GM19468 (cell line): ENCODE data around the gene PIK3R5.

ENCODE experiments used
- ATAC-seq: cut with Tn5 transposase; IDR thresholded peaks from one replicate; pipeline ENCODE4 v1.9.1; 2021; ENCODE audit warnings: mild to moderate bottlenecking, moderate library complexity, moderate number of reproducible peaks; ENCODE audit not compliant: unreplicated experiment; ENCODE audit errors: extremely low read depth

Gene PIK3R5

DNA sequence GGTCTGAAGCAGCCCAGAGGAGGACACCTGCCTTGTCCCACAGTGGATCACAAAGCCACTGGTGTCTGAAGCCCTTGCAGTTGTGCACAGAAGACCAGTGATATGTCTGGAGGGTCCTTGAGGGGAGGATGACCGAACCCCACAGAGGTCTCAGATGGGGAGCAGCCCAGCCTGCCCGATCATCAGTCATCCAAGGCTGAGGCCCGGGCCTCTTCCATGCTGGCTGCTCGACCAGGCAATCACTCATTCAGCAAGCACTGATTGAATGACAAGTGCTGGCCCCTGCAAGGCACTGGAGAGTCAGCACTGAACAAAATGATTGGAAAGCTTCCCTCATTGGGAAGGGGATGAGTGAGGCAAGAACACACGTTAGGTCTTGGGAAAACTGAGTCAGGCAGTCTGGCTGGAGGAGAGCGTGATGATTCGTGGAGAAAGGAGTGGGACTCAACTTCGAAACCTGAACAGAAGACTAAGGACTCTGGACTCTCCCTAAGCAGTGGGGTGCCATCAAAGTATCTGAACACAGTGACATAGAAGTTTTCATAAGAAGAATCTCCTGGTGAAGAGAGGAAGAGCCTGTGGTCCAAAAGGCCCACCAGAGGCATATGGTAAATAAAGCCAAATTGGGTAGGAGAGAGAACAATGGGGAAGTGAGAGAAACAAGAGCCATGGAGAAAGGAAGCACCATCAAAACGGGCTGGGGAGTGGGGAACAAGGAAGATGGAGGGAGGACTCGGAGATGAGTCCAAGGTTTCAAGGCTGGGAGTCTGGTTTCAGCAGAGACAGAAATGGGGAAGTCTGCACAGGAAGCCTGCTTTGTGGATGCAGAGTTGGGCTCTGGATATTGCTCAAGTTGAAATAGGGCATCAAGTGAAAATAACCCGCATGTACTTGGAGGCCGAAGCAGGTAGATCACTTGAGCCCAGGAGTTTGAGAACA, 10.2 kb downstream of the PIK3R5 start:
- ATAC-seq, result no peak

DNA sequence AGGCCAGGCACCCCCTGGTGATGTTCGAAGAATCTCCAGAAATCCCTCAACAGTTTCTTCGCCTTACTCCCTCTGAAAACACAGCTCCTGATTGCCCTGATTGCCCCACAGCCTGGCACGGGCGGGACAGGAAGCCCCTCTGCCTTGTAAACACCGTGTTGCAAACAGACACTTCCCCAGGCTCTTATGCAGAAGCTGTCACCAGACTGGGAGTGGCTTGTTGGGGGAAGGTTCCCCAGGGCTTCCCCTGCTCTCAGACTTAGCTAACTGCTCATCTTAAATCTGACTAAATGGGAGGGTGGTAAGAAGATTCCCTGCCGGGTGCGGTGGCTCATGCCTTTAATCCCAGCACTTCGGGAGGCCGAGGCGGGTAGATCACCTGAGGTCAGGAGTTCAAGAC, 11.2 kb downstream of the PIK3R5 start:
- ATAC-seq, result peak; percentile 43

DNA sequence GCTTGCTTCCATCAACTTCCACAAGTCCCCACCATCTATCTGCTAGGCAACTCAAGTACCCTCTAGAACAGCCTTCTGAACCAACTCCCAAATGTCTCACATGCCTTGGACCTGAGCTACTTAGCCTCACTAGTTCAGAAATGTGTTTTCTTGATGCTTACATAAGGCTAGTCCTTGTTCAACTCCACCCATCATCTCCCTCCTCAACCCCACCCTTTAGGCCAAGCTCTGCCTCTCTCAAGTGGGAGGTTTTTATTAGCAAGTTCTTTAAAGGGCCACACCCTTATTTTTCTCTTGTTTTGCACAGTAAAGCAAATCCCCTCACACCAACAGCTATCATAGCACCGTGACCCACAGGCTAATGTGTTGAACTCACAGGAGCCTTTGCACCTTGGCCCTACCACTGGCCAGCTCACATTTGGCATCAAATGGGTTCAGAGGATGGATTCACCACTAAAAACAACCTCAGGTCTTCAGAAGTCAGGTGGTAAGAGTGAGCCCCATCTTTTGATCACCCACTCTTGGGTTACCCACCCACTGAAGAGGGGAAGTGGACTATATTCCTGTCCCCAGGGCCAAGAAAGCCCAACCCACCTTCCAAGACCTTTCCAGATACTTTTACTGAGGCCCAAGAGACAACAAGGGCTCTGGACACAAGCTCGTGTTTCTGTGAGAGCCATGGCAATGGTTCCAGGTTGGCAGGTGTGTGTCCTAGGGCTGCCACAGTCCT, 12.2 kb downstream of the PIK3R5 start:
- no peak for ATAC-seq

DNA sequence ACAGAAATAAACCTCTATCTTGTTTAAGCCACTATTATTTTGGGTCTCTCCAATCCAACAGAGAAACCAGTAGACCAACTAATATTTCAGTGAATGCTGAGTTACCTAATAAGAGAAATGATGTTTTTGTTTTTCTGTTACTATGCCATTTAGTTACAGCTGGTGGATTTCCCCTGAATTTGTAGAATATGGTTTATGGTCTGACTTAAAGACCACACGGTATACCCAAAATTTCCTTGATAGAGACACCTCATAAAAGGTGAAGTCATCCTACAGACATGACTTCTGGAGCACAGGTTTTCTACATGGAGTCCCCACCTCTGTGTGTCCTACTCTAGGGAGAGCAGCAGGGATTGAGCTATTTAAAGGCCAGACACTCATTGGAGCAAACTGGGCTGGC, 13.3 kb downstream of the PIK3R5 start:
- no peak for ATAC-seq

DNA sequence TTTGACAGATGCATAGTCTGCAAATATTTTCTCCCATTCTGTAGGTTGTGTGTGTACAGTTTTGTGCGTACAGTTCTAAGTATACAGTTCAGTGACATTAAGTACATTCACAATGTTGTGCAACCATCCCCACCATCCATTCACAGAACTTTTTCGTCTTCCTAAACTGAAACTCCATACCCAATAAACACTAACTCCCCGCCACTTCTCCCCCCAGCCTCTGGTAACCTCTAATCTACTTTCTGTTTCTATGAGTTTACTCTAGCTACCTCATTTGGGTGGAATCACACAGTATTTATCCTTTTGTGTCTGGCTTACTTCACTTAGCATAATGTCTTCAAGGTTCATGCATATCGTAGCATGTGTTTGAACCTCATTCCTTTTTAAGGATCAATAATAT, 14.3 kb downstream of the PIK3R5 start:
- no peak for ATAC-seq

DNA sequence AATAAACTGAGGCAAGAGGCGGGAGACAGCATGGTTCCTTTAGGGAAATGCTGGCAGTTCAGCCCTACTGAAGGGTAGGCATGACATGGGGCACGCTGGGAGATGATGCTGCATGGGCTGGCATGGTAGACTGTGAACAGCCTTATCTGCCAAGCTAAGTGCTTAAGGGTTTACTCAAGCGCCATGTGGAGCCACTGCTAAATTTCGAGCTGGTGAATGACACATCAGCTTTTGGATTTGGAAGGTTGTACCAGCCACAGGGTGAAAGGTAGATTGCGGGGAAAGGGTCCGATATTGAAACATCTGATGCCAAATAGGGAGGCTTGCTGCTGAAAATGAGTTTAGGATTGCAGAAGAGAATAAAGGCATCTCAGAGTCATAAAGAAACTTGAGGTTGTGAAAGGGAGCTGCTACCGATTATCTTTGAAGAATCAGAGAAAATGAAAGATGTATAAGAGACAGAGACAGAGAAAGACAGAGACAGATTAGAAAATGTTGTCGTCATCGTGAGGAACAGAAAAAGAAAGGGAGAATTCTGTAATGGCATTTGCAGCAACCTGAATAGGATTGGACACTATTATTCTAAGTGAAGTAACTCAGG, 16.3 kb downstream of the PIK3R5 start:
- no peak for ATAC-seq

DNA sequence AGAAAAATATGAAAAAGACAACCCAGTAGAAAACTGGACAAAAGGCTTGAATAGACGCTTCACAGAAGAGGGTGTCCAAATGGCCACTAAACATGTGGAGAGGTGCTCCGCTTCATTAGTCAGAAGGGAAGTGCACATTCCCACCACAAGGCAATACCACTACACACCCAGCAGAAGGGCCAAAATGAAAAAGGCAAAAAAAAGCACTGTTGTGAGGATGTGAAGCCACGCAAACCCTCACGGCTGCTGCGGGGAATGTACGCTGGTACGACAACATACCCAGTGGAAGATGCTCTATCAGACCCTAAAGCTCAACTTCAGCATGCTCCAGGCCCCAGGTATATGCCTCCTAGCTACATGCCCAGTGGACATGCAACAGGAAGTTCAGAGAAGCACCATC, 17.0 kb downstream of the PIK3R5 start:
- ATAC-seq, result no peak

DNA sequence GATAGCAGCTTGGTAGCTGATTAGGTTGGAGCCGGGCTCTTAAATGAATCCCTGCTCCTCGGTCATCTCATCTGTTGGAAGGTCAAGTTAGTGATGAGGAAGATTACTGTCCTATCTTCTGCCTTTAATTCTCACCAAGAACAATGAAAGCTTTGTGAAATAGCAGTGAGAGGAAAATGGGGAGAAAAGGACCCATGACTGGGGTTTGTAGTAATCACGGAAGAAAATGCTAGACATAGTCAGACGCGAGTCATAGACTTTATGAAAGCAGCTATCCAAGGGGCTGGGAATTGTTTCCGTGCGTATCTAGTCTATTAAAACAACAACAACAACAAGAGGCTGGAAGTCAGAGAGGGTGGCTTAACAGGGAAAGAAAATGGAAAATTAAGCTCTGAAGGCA, 18.3 kb downstream of the PIK3R5 start:
- no peak for ATAC-seq

DNA sequence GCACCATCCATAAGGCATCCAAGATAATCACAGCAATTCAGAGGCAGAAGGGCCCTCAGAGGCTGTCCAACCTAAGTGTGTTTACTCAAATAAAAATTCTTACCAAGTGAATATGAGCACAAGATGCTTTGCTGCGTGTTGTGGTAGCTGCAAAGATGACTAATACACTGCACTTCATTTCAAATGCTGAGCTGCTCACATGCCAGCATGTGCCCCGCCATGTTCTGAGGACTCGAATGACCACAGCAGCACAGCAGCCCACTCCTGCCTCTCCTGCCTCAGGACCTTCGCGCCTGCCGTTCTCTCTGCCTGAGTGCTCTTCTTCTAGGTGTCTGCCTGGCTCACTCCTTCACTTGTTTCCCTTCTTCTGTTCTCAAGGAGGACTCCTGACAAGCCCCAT, 19.0 kb downstream of the PIK3R5 start:
- ATAC-seq, result no peak

DNA sequence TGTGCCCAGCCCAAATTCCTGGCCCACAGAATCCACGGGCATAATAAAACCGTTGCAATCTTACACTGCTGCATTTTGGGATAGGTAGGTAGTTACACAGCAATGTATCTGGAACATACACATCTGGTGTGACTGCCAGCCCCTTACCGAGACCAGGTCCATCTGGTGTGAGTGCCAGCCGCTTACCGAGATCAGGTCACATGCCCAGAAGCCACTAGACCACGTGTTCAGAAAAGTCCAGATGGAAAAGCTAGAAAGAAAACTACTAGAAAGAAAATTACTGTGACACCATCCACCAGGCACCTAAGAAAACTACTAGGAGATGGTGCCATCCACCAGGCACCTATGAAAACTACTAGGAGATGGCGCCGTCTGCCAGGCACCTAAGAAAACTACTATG, 19.4 kb downstream of the PIK3R5 start:
- ATAC-seq, result no peak

DNA sequence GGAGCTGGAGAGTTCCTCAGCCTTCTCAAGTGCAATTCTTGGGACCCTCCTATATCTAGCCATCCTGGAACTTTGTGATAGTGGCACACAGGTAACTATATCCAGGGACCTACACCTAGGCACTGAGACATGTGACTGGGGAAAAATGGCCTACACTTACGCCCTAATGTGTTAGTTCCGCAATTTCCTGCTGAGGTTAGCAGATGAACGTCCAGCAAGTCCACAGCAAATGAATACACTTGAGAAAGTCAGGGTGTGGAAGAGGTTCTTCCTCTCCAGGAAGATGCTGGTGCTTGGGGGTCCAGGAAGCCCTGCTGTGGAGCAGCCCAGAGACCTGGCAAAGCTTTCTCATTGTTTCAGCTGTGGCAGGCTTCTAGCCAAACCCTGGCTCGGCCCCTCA, 20.8 kb downstream of the PIK3R5 start:
- ATAC-seq, result no peak

DNA sequence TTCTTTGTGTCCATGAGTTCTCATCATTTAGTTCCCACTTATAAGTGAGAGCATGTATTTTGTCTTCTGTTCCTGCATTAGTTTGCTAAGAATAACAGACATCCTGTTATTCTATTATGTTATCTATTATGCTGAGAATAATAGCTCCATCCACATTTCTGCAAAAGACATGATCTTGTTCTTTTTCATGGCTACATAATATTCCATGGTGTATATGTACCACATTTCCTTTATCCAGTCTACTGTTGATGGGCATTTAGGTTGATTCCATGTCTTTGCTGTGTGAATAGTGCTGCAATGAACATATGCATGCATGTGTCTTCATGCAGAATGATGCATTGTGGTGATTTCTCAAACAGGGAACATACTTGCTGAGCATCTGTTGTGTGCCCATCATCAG, 21.4 kb downstream of the PIK3R5 start:
- ATAC-seq, result no peak

DNA sequence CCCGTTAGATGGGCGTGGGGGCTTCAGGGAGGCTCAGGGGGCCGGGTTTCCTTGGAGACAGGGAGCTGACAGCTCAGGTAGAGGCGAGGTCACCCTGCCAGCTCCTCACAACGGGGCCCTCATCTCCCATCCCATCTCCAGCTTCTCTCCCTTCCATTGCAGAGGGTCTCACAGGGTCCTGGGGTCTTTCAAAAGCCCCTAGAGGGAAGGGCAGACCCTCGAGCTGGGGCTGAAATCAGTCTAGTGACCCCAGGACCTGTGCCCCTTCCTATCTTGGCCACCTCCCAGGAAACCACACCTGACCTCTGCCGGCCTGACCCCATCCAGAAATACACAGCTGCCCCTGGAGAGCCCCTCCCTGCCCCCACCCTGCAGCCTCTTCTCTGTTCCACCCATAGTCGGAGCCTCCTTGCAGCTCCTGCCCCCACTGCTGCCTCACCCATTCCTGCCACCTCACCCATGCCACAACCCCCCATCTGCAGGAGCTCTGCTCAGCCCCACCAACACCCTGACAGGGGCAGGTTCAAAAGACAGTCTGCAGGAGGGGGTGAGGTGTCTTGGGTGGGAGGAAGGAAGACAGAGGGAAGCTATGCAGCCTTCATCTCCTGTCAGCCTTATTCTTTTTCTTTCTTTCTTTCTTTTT, 23.4 kb downstream of the PIK3R5 start:
- ATAC-seq, result no peak

DNA sequence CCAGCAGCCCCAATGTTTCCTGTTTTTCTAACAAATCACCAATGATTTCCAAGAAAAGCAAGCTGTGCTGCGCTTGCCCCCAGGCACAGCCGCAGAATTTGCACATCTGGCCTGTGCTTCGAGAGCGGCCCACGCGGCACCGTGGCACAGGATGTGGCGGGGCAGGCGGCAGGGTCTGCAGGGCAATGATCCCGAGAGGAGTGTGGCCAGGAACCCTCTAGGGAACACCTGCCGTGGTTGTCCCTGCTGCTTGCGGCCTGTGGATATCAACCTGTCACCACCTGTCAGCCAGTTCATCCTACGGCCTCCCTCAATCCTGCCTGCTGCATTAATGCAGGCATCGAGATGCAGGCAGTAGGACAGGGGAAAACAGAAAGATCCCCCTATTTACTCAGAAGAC, 24.0 kb downstream of the PIK3R5 start:
- ATAC-seq, result no peak

DNA sequence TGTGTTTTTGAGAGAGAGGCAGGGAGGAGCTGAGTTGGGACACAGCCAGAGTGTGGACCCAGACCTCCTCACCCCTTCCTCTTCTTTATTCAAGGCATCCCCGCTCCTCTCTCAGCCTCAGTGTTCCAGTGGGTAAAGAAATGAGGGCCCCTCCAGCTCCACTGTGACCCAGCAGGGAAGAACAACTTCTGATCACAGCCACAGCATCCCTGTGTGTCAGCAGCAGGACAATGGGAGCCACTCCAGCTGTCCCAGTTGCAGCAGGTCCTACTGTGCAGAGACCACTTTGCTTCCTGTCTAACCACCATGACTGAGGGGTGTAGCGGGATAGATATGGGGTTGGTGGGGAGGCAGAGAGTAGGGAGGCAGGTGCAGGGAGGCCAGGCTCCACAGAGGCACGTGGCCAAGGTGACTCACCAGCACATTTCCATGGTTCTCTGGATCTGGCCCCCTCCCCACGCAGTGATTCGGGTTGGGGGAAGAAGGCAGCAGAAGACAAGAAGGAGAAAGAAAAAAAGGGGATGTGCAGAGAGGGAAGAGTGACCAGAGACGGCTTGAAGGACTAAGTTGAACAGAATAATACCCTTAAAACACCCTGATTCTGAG, 24.5 kb downstream of the PIK3R5 start:
- no peak for ATAC-seq

DNA sequence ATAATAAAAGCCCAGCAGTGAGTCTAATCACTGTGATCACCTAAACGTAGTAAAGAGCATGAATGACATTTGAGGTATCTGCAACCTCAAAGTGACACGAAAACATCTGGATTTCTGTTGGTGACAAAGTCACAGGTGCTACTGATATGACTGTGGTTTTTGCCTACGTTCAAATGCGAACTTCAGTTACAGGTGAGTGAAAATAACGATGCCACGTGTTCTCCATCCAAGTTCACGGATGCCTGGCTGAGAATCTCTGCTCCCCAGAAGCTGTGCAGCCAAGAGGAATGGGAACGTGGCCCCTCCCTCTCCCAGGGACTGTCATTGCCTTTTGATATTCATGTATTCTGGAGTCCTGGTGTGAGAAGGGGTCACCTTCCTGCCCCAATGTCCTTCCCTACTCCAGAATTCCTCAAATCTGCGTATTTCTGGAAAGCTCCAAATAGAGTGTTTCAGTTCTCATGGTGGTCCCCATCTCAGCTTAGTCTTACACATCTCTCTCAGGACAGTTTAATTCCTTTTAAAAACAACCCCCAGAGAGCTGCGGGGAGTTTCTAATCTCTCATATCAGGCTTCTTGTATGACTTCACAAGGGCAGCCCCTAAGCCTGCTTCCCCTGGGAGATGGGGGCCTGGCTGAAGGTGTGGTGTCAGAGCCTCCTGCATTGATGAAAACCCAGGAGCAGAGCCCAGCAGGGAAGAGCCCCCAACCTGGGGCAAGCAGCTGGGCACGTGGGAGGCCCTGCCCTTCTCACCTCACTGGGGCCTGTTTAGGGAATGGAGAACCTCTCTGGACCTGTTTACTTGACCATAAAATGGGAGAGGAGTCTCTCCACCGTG, 25.8 kb downstream of the PIK3R5 start:
- no peak for ATAC-seq

DNA sequence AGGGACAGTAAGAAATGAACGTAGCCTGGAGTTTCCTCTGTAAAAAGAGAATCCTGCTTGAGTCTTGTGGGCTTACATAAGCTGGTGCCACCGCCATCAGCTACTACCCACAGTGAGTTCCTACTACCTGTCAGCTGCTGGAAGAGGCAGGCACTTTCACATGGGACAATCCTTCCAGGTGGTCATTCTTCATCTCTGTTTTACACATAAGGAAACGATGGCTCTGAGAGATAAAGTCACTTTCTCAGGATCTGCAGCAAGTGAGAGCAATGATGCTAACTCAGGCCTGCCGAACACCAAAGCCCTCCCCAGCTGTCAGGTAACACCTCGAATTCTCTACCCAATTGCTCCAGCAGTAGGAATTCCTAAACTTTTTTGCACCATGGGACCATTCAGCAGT, 26.6 kb downstream of the PIK3R5 start:
- no peak for ATAC-seq

DNA sequence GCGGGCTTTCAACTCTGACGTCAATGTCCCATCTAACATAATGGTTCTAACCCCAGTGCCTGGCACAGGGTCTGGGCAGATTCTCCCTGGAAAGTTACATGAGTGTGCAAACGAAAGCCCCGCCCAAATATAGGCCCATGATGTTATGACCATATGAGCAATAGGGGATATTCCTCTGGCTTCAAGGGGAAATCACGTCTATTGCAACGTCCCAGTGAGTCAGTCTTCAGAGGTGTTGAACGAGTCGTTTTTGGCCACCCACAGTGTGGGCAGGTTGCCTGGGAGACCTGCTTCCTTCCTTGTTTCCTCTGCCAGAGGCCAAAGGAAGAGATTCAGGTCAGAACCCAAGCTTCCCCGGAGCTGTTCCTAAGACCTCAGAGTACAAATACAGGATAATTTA, 30.3 kb downstream of the PIK3R5 start:
- ATAC-seq, result no peak

DNA sequence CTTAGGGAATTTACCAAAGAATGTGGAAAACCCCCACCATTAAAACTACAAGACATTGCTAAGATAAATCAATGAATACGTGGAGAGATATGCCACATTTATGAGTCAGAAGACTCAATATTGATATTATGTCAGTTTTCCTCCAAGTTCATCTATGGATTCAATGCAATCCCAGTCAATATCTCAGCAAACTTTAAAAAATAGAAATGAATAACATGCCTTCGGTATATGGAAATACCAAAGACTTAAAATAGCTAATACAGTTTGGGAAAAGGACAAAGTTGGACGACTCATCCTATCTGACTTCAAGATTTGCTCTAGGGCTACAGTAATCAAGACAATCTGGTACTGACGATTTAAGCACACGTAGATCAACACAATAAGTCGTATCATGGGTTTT, 31.2 kb downstream of the PIK3R5 start:
- ATAC-seq, result no peak
